Measurements from ENCODE around the gene PRSS53. TPM values are rescaled to one million over a fixed set of nuclear protein-coding genes. Genes with fewer than 3 reads are reported as not detected.

PRSS53 gene
- total and polyA plus RNA-seq, 4 donors, result 0.51 to 14.5 (median 3.0) TPM

DNA sequence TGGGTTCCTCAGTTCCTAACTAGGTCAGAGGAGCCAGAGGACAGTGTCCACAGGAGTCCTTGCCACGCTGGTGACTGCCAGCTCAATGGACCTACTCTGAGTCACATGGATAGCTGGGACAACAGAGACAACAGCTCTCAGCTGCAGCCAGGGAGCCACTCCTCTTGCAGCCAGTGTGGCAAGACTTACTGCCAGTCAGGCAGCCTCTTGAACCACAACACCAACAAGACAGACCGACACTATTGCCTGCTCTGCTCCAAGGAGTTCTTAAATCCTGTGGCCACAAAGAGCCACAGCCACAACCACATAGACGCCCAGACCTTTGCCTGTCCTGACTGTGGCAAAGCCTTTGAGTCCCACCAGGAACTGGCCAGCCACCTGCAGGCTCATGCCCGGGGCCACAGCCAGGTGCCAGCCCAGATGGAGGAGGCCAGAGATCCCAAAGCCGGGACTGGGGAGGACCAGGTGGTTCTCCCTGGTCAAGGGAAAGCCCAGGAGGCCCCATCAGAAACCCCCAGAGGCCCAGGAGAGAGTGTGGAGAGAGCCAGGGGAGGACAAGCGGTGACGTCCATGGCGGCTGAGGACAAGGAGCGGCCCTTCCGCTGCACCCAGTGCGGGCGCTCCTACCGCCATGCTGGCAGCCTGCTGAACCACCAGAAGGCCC lies 7.9 kb downstream of the PRSS53 start:
- H3K27me3 ChIP-seq (ENCODE audit: control insufficient read depth in 4 of 4, insufficient read depth in 4 of 4, low read length in 3 of 4), result no peaks in the 10 kb centered on the region
- 91% methylated on average over 13 of the region's 13 CpGs for WGBS
- no peak overlapping the region for H3K27ac ChIP-seq (ENCODE audit: low read depth in 1 of 2, low read length in 2 of 2)
- no peak for DNase-seq (ENCODE audit: low spot score)
- H3K36me3 ChIP-seq (ENCODE audit: control insufficient read depth in 4 of 4, insufficient read depth in 3 of 4, low read depth in 1 of 4, low read length in 3 of 4), result peaks cover 8 to 64% (median 28%) of the 10 kb centered on the region in 4 donors
- H3K9me3 ChIP-seq (ENCODE audit: control insufficient read depth in 4 of 4, low read length in 3 of 4), result no peaks in the 10 kb centered on the region
- no peak overlapping the region for H3K9ac ChIP-seq (ENCODE audit: low read depth in 1 of 2, low read length in 2 of 2)
- H3K4me3 ChIP-seq (ENCODE audit: low read depth in 1 of 3, low read length in 3 of 3), result no peak overlapping the region
- H3K4me1 ChIP-seq (ENCODE audit: control insufficient read depth in 4 of 4, insufficient read depth in 4 of 4, low read length in 3 of 4), result no peaks in the 10 kb centered on the region
- TF ChIP-seq SP1 (IDR thresholded peaks at IDR 0.05) (no peak), TAF1 (conservative IDR thresholded peaks at IDR 0.05) (no peak), GABPA (IDR thresholded peaks at IDR 0.05 in 1 of 2, conservative IDR thresholded peaks at IDR 0.05 in 1 of 2) (no peak), JUND (IDR thresholded peaks at IDR 0.05) (no peak), FOXA2 (IDR thresholded peaks at IDR 0.05) (no peak), ZBTB33 (IDR thresholded peaks at IDR 0.05) (no peak), NR2F2 (IDR thresholded peaks at IDR 0.05) (no peak), HNF4A (conservative IDR thresholded peaks at IDR 0.05) (no peak), YY1 (IDR thresholded peaks at IDR 0.05) (no peak), REST (IDR thresholded peaks at IDR 0.05) (no peak), HNF4G (IDR thresholded peaks at IDR 0.05) (no peak), FOXA1 (IDR thresholded peaks at IDR 0.05) (no peak), RXRA (IDR thresholded peaks at IDR 0.05) (no peak)
- TF ChIP-seq, protein P1, sequence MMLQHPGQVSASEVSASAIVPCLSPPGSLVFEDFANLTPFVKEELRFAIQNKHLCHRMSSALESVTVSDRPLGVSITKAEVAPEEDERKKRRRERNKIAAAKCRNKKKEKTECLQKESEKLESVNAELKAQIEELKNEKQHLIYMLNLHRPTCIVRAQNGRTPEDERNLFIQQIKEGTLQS (IDR thresholded peaks at IDR 0.05), result no peak
- TF ChIP-seq, protein P2, sequence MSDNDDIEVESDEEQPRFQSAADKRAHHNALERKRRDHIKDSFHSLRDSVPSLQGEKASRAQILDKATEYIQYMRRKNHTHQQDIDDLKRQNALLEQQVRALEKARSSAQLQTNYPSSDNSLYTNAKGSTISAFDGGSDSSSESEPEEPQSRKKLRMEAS (IDR thresholded peaks at IDR 0.05), result no peak
- TF ChIP-seq, protein P3, sequence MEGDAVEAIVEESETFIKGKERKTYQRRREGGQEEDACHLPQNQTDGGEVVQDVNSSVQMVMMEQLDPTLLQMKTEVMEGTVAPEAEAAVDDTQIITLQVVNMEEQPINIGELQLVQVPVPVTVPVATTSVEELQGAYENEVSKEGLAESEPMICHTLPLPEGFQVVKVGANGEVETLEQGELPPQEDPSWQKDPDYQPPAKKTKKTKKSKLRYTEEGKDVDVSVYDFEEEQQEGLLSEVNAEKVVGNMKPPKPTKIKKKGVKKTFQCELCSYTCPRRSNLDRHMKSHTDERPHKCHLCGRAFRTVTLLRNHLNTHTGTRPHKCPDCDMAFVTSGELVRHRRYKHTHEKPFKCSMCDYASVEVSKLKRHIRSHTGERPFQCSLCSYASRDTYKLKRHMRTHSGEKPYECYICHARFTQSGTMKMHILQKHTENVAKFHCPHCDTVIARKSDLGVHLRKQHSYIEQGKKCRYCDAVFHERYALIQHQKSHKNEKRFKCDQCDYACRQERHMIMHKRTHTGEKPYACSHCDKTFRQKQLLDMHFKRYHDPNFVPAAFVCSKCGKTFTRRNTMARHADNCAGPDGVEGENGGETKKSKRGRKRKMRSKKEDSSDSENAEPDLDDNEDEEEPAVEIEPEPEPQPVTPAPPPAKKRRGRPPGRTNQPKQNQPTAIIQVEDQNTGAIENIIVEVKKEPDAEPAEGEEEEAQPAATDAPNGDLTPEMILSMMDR (IDR thresholded peaks at IDR 0.05; ENCODE audit: low read depth, low read length, missing input control), result no peak

All from liver (tissue), 9 donors.